HT-29 (cell line): ENCODE results near the gene NATD1. TPM values are rescaled to one million over a fixed set of nuclear protein-coding genes. Genes with fewer than 3 reads are reported as not detected.
"Not testable (repeated sequence)": the region's sequence is repeated elsewhere in the genome, so short reads cannot be mapped to it uniquely, and the experiment has no call there.

Source experiments
- DNase-seq: peaks from one replicate; pipeline ENCODE4 v3.0.0-alpha.2; 2015; ENCODE audit warnings: low spot score
- total RNA-seq: library from RNA; depleted of rRNA; stranded (reverse); fragments of >200 nt; shearing (Covaris generic); gene quantifications from 2 replicates; pipeline ENCODE4 v1.2.3, GENCODE V29; 2014

The NATD1 gene
- total RNA-seq, 1 experiment from 2014 or later: 1.1 TPM

GRCh38 chr17:21247552-21248258, 5.5 kb downstream of the NATD1 start:
- DNase-seq: no peak

GRCh38 chr17:21246698-21247097, 6.5 kb downstream of the NATD1 start:
- no peak for DNase-seq

GRCh38 chr17:21245639-21246084, 7.5 kb downstream of the NATD1 start:
- no peak for DNase-seq

- no peak for DNase-seq
Observed at GRCh38 chr17:21243516-21244303, 9.5 kb downstream of the NATD1 start.

GRCh38 chr17:21242780-21243515, 10.3 kb downstream of the NATD1 start:
- DNase-seq: no peak

GRCh38 chr17:21242026-21242697, 11.0 kb downstream of the NATD1 start:
- no peak for DNase-seq

- no peak for DNase-seq
Observed at GRCh38 chr17:21241564-21241963, 11.6 kb downstream of the NATD1 start.

- no peak for DNase-seq
Observed at GRCh38 chr17:21240369-21241055, 12.7 kb downstream of the NATD1 start.

GRCh38 chr17:21239680-21240368, 13.4 kb downstream of the NATD1 start:
- peak; percentile 15 for DNase-seq

- DNase-seq: no peak
Observed at GRCh38 chr17:21235921-21236320, 17.3 kb downstream of the NATD1 start.

GRCh38 chr17:21233581-21234347, 19.4 kb downstream of the NATD1 start:
- no peak for DNase-seq

- no peak for DNase-seq
Observed at GRCh38 chr17:21232033-21232749, 21.0 kb downstream of the NATD1 start.

- no peak for DNase-seq
Observed at GRCh38 chr17:21231533-21231932, 21.7 kb downstream of the NATD1 start.

GRCh38 chr17:21228845-21229244, 24.4 kb downstream of the NATD1 start:
- no peak for DNase-seq

- DNase-seq: no peak
Observed at GRCh38 chr17:21228111-21228510, 25.1 kb downstream of the NATD1 start.

GRCh38 chr17:21227277-21227676, 25.9 kb downstream of the NATD1 start:
- DNase-seq: not testable (repeated sequence)

GRCh38 chr17:21223086-21223485, 30.1 kb downstream of the NATD1 start:
- DNase-seq: no peak

GRCh38 chr17:21218831-21219380, 34.3 kb downstream of the NATD1 start:
- no peak for DNase-seq

- no peak for DNase-seq
Observed at GRCh38 chr17:21218101-21218500, 35.1 kb downstream of the NATD1 start.
